Activated naive CD8-positive, alpha-beta T cell treated with anti-CD3 and anti-CD28 coated beads for 36 hours (primary cell): ENCODE results near the gene SASH3. TPM values are rescaled to one million over a fixed set of nuclear protein-coding genes. Genes with fewer than 3 reads are reported as not detected.
"Not testable (repeated sequence)": the region's sequence is repeated elsewhere in the genome, so short reads cannot be mapped to it uniquely, and the experiment has no call there.

ENCODE experiments used
- DNase-seq: peaks from one replicate; pipeline ENCODE4 v3.0.0; 2021
- H3K27ac Mint-ChIP-seq: one replicate; pipeline ENCODE4 v1.8.0; 2022; ENCODE audit warnings: mild to moderate bottlenecking, moderate library complexity, mixed read lengths
- H3K27me3 Mint-ChIP-seq: one replicate; pipeline ENCODE4 v1.8.0; 2022; ENCODE audit warnings: mild to moderate bottlenecking, mixed read lengths
- H3K36me3 Mint-ChIP-seq: one replicate; pipeline ENCODE4 v1.8.0; 2021; ENCODE audit warnings: mild to moderate bottlenecking, mixed read lengths
- H3K4me1 Mint-ChIP-seq: one replicate; pipeline ENCODE4 v1.8.0; 2021; ENCODE audit warnings: mixed read lengths
- H3K4me3 Mint-ChIP-seq: one replicate; pipeline ENCODE4 v1.8.0; 2022; ENCODE audit warnings: mild to moderate bottlenecking, moderate library complexity, mixed read lengths
- H3K9me3 Mint-ChIP-seq: one replicate; pipeline ENCODE4 v1.8.0; 2022; ENCODE audit warnings: mixed read lengths
- total RNA-seq, 2 experiments: library from RNA; stranded (reverse); gene quantifications; one replicate each; pipeline ENCODE4 v1.2.3, GENCODE V29; 2021

Gene SASH3
- 100 to 1,000 TPM; 121 to 123 TPM for total RNA-seq

DNA sequence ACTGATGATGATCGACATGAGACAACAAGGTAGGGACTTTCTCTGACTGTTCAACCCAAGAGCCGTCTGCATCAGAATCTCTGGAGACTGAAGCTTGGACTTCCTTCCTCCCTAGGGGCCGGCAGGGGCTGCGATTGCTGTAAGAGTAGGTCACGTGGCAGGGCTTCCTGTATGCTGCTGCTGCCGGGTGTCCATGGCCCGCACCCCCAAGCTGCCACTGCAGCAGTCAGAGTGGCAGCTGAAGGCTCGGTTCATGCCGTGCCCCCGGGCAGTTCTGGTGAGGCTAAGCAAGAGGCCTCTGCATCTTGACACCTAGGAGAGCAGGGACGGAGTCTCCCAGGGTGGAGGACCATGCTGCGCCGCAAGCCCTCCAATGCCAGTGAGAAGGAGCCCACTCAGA lies at the start of gene SASH3:
Gene SASH3 (plus strand): TSS at position 203 of the 400 bp plus-strand sequence. CDS start 149 bp downstream, at position 352.
- H3K27me3 Mint-ChIP-seq = no peaks in the 10 kb centered on the region
- peaks cover 48% of the 10 kb centered on the region for H3K4me1 Mint-ChIP-seq
- H3K27ac Mint-ChIP-seq = peak within 1 kb of the TSS; percentile 89
- peak within 1 kb of the TSS; percentile 81 for H3K4me3 Mint-ChIP-seq
- peak; percentile 65 for DNase-seq
- H3K9me3 Mint-ChIP-seq = no peaks in the 10 kb centered on the region
- H3K36me3 Mint-ChIP-seq = peaks cover 45% of the 10 kb centered on the region

GRCh38 chrX:129731228-129731627 lies 48.5 kb upstream of the SASH3 start:
- no peak overlapping the region for H3K27ac Mint-ChIP-seq
- no peaks in the 10 kb centered on the region for H3K27me3 Mint-ChIP-seq
- H3K4me3 Mint-ChIP-seq = no peak overlapping the region
- no peaks in the 10 kb centered on the region for H3K9me3 Mint-ChIP-seq
- H3K4me1 Mint-ChIP-seq = peaks cover 24% of the 10 kb centered on the region
- peaks cover 2% of the 10 kb centered on the region for H3K36me3 Mint-ChIP-seq
- DNase-seq = no peak

- Mint-ChIP-seq H3K4me1 (peaks cover 31% of the 10 kb centered on the region), H3K36me3 (peaks cover 2% of the 10 kb centered on the region), H3K27ac (no peak overlapping the region)
Observed at GRCh38 chrX:129732857-129733256, 46.9 kb upstream of the SASH3 start.

GRCh38 chrX:129733335-129733734 lies 46.4 kb upstream of the SASH3 start:
- peaks cover 31% of the 10 kb centered on the region for H3K4me1 Mint-ChIP-seq
- no peaks in the 10 kb centered on the region for H3K27me3 Mint-ChIP-seq
- H3K9me3 Mint-ChIP-seq = no peaks in the 10 kb centered on the region
- no peak overlapping the region for H3K27ac Mint-ChIP-seq
- peaks cover 2% of the 10 kb centered on the region for H3K36me3 Mint-ChIP-seq
- H3K4me3 Mint-ChIP-seq = no peak overlapping the region
- DNase-seq = no peak

More at GRCh38 chrX:129732857-129733256, 46.9 kb upstream of the SASH3 start:
- H3K4me3 Mint-ChIP-seq = no peak overlapping the region
- DNase-seq = no peak
- H3K9me3 Mint-ChIP-seq = no peaks in the 10 kb centered on the region
- H3K27me3 Mint-ChIP-seq = no peaks in the 10 kb centered on the region

DNA sequence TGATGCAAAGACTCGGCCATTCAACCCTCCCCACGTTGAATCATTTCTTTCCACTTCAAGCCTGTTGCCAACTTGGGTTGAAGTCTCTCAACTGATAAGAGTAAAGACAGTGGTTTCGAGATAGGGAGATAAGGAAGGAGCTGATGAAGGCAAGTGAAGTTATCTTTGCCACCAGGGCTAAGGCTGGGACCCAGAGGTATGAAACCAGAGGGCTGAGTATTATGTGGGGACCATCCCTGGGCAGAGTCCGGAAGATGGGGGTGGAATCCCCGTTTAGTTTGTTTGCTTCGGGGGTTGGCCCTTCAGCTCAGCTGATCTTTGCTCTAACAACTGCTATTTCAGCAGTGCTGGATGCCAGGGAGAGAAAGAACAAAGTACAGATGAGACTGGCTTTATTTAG lies 43.3 kb upstream of the SASH3 start:
- no peak for DNase-seq
- Mint-ChIP-seq H3K4me3 (no peak overlapping the region), H3K4me1 (peaks cover 19% of the 10 kb centered on the region)

DNA sequence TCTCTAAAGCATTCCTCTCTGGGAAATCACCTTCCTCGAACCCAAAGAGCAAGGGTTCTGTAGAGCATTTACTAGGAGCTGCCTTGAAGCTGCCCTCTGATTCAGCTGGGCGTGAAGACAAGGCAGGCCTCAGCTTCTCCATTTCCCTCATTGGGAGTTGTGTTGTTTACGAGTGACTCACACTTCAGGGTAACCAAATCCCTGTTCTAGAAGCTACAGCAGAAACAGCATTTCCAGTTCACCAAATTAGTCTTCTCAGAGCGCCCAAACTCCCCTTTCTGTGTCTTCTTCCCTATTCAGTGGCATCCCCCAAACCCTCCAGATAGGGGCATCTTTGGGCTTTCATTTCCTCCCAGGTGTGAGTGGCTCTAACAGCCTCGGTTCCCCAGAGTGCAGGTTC lies 41.8 kb upstream of the SASH3 start:
- Mint-ChIP-seq H3K36me3 (no peaks in the 10 kb centered on the region), H3K27me3 (no peaks in the 10 kb centered on the region), H3K27ac (no peak overlapping the region), H3K9me3 (no peaks in the 10 kb centered on the region), H3K4me3 (no peak overlapping the region), H3K4me1 (peaks cover 22% of the 10 kb centered on the region)
- DNase-seq = no peak

More for the DNA sequence above, 43.3 kb upstream of the SASH3 start:
- Mint-ChIP-seq H3K36me3 (no peaks in the 10 kb centered on the region), H3K27ac (no peak overlapping the region), H3K27me3 (no peaks in the 10 kb centered on the region), H3K9me3 (no peaks in the 10 kb centered on the region)

DNA sequence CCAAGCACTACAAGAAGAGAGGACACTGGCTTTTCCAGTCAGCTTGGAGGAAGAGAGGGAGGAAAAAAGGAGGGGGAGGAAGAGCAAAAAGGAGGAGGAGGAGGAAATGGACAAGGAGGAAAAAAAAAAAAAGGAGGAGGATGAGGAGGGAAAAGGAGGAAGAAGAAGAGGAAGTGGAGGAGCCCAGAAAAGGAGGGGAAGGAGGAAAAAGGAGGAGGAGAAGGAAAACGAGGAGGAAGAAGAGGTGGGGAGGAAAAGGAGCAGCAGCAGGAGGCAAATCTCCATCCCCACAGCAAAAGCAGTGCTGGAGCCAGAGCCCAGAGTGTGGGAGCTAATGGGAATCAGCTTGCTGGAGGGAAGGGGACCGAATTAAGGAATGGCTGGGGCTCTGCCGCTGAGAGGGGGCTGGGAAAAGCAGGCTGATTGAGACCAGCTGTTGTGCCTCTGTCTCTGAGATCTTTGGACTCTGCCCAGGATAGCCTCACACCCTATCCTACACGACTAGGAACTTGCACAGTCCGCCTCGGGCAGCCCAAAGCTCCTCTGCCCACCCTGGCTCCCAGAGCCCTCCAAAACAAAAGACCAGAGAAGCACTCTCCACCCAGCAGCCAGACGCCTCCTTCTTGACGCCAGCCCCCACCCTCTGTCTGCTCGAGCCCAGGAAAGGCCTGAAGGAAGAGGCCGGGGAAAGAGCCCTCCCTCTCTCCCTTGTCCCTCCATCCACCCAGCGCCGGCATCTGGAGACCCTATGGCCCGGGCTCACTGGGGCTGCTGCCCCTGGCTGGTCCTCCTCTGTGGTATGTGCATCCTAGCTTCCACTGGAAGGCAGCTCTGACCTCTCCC lies 41.1 kb upstream of the SASH3 start, which contains the start of gene XPNPEP2:
Gene XPNPEP2 (plus strand): TSS at position 514 of the 843 bp plus-strand sequence. CDS start 235 bp downstream, at position 749.
- Mint-ChIP-seq H3K27ac (no peak within 1 kb of the TSS), H3K36me3 (no peaks in the 10 kb centered on the region), H3K4me1 (peaks cover 26% of the 10 kb centered on the region), H3K27me3 (no peaks in the 10 kb centered on the region), H3K4me3 (no peak within 1 kb of the TSS), H3K9me3 (no peaks in the 10 kb centered on the region)
- DNase-seq = no peak

- DNase-seq = no peak
- Mint-ChIP-seq H3K9me3 (no peaks in the 10 kb centered on the region), H3K27me3 (no peaks in the 10 kb centered on the region), H3K4me1 (peaks cover 31% of the 10 kb centered on the region), H3K36me3 (no peaks in the 10 kb centered on the region), H3K27ac (no peak overlapping the region), H3K4me3 (no peak overlapping the region)
Observed at GRCh38 chrX:129739578-129739977, 40.2 kb upstream of the SASH3 start.

- no peaks in the 10 kb centered on the region for H3K27me3 Mint-ChIP-seq
- DNase-seq = no peak
- H3K27ac Mint-ChIP-seq = peak overlapping the region; percentile 69
- H3K9me3 Mint-ChIP-seq = no peaks in the 10 kb centered on the region
- H3K4me1 Mint-ChIP-seq = peaks cover 30% of the 10 kb centered on the region
- H3K4me3 Mint-ChIP-seq = no peak overlapping the region
- H3K36me3 Mint-ChIP-seq = no peaks in the 10 kb centered on the region
Observed at GRCh38 chrX:129741880-129742758, 37.6 kb upstream of the SASH3 start.

- DNase-seq, H3K4me3 Mint-ChIP-seq, H3K36me3 Mint-ChIP-seq, H3K9me3 Mint-ChIP-seq, H3K27me3 Mint-ChIP-seq: not testable (repeated sequence)
- Mint-ChIP-seq H3K4me1 (peaks cover 30% of the 10 kb centered on the region), H3K27ac (peak overlapping the region; percentile 69)
Observed at GRCh38 chrX:129742759-129743152, 37.0 kb upstream of the SASH3 start.

DNA sequence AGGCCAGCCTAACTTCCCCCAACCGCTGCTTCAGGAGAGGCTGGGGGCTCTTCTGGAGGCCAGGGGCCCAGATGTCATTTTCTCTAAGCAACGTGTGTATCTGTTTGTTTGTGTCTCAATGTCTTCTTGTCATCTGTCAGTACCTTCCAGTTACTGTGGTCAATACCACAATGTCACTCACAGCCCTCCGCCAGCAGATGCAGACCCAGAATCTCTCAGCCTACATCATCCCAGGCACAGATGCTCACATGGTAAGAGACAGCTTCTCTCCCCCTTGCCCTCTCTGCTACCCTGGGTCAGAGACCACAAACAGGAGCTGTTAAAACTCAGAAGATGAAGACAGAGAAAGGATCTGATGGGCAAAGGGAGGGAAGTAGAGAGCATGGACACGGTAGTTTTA lies 35.9 kb upstream of the SASH3 start:
- H3K27me3 Mint-ChIP-seq = no peaks in the 10 kb centered on the region
- peaks cover 30% of the 10 kb centered on the region for H3K4me1 Mint-ChIP-seq
- H3K9me3 Mint-ChIP-seq = no peaks in the 10 kb centered on the region
- no peak for DNase-seq
- no peaks in the 10 kb centered on the region for H3K36me3 Mint-ChIP-seq
- no peak overlapping the region for H3K4me3 Mint-ChIP-seq
- H3K27ac Mint-ChIP-seq = peak overlapping the region; percentile 78

- H3K27ac Mint-ChIP-seq = peak overlapping the region; percentile 76
- peaks cover 30% of the 10 kb centered on the region for H3K4me1 Mint-ChIP-seq
- H3K4me3 Mint-ChIP-seq = peak overlapping the region; percentile 4
- no peaks in the 10 kb centered on the region for H3K36me3 Mint-ChIP-seq
- H3K9me3 Mint-ChIP-seq = no peaks in the 10 kb centered on the region
- DNase-seq = peak; percentile 49
- no peaks in the 10 kb centered on the region for H3K27me3 Mint-ChIP-seq
Observed at GRCh38 chrX:129744861-129745321, 34.9 kb upstream of the SASH3 start.

GRCh38 chrX:129746557-129747470 lies 32.9 kb upstream of the SASH3 start:
- Mint-ChIP-seq H3K9me3 (no peaks in the 10 kb centered on the region), H3K4me1 (peaks cover 27% of the 10 kb centered on the region), H3K27ac (no peak overlapping the region), H3K4me3 (no peak overlapping the region), H3K27me3 (no peaks in the 10 kb centered on the region), H3K36me3 (no peaks in the 10 kb centered on the region)
- no peak for DNase-seq

- H3K9me3 Mint-ChIP-seq = no peaks in the 10 kb centered on the region
- no peak for DNase-seq
- H3K4me1 Mint-ChIP-seq = peaks cover 24% of the 10 kb centered on the region
- no peaks in the 10 kb centered on the region for H3K27me3 Mint-ChIP-seq
- no peak overlapping the region for H3K4me3 Mint-ChIP-seq
- H3K36me3 Mint-ChIP-seq = no peaks in the 10 kb centered on the region
- H3K27ac Mint-ChIP-seq = no peak overlapping the region
Observed at GRCh38 chrX:129747533-129747932, 32.2 kb upstream of the SASH3 start.
